CD4-positive, alpha-beta memory T cell (primary cell): ENCODE measurements around the gene IFT43. TPM values are rescaled to one million over a fixed set of nuclear protein-coding genes. Genes with fewer than 3 reads are reported as not detected.

Source experiments
- CTCF ChIA-PET: fragments of 350-600 bp; sonication (Branson Sonifier 250); formaldehyde crosslinking; loops from one replicate; lab custom pipeline; 2021; ENCODE audit warnings: inconsistent platforms; ENCODE audit not compliant: partially characterized antibody; lab: Charles Lee
- POLR2A ChIA-PET: fragments of 350-600 bp; sonication (Branson Sonifier 250); formaldehyde crosslinking; loops from one replicate; lab custom pipeline; 2021; ENCODE audit not compliant: partially characterized antibody; lab: Charles Lee
- DNase-seq, 5 donors: peaks; one replicate each; pipeline versions ENCODE4 v3.0.0 to v3.0.0-alpha.2; 2020 to 2022; ENCODE audit warnings: mixed read lengths in 1 of 5
- H3K27ac ChIP-seq: one replicate; pipeline ENCODE4 v1.7.0; 2013; ENCODE audit warnings: low read depth, low read length
- H3K27me3 ChIP-seq: 2 replicates; pipeline ENCODE4 v1.7.0; 2013; ENCODE audit warnings: mild to moderate bottlenecking, low read length, moderate library complexity; ENCODE audit not compliant: insufficient read depth
- H3K36me3 ChIP-seq: 2 replicates; pipeline ENCODE4 v1.7.0; 2013; ENCODE audit warnings: mild to moderate bottlenecking, low read length, moderate library complexity; ENCODE audit not compliant: insufficient read depth
- H3K4me1 ChIP-seq: 2 replicates; pipeline ENCODE4 v1.7.0; 2013; ENCODE audit warnings: mild to moderate bottlenecking, low read length, moderate library complexity; ENCODE audit not compliant: insufficient read depth
- H3K4me3 ChIP-seq, 2 donors: one replicate each; pipeline ENCODE4 v1.7.0; 2013; ENCODE audit warnings: low read length in 2 of 2, mild to moderate bottlenecking in 1 of 2
- H3K9me3 ChIP-seq, 2 donors: one replicate each; pipeline ENCODE4 v1.7.0; 2013; ENCODE audit warnings: low read length in 2 of 2, control low read depth in 1 of 2; ENCODE audit not compliant: control insufficient read depth in 1 of 2
- H3K27ac Mint-ChIP-seq, 7 donors: one replicate each; pipeline ENCODE4 v1.8.0; 2020 to 2021; ENCODE audit warnings: mixed read lengths in 7 of 7, mild to moderate bottlenecking in 6 of 7, inconsistent platforms in 3 of 7, moderate library complexity in 3 of 7
- H3K27me3 Mint-ChIP-seq, 2 donors: one replicate each; pipeline ENCODE4 v1.8.0; 2020 to 2021; ENCODE audit warnings: mixed read lengths in 2 of 2
- H3K36me3 Mint-ChIP-seq, 2 donors: one replicate each; pipeline ENCODE4 v1.8.0; 2020 to 2021; ENCODE audit warnings: mixed read lengths in 2 of 2, inconsistent platforms in 1 of 2, mild to moderate bottlenecking in 1 of 2
- H3K4me1 Mint-ChIP-seq, 4 donors: one replicate each; pipeline ENCODE4 v1.8.0; 2020 to 2021; ENCODE audit warnings: mixed read lengths in 4 of 4, mild to moderate bottlenecking in 1 of 4
- H3K4me3 Mint-ChIP-seq, 8 donors: one replicate each; pipeline ENCODE4 v1.8.0; 2020 to 2021; ENCODE audit warnings: mixed read lengths in 8 of 8, mild to moderate bottlenecking in 7 of 8, moderate library complexity in 6 of 8, inconsistent platforms in 3 of 8
- H3K9me3 Mint-ChIP-seq, 8 donors: one replicate each; pipeline ENCODE4 v1.8.0; 2020 to 2021; ENCODE audit warnings: mixed read lengths in 8 of 8, mild to moderate bottlenecking in 5 of 8, inconsistent platforms in 3 of 8, moderate library complexity in 1 of 8
- intact Hi-C: fragments of 100-400 bp; cut with micrococcal nuclease; formaldehyde crosslinking; loops from one replicate; pipeline ENCODE4 v1.15.1; 2023
- polyA plus RNA-seq, 2 donors: library from polyadenylated mRNA; unstranded; fragments of 300-500 nt; fragmentation: Illumina TruSeq; gene quantifications; one replicate each; pipeline ENCODE4 v1.2.3, GENCODE V29; 2021
- total RNA-seq, 2 experiments: library from RNA; stranded (reverse); gene quantifications; one replicate each; pipeline ENCODE4 v1.2.3, GENCODE V29; 2021

IFT43 gene
- total and polyA plus RNA-seq, 4 experiments from 2014 or later = 10.5 to 30.7 (median 12.5) TPM

- peaks cover 11 to 17% of the 10 kb centered on the region in 2 donors for H3K27me3 Mint-ChIP-seq
- H3K4me3 ChIP-seq = no peak overlapping the region
- intact Hi-C loops = no loop called here
- H3K4me1 Mint-ChIP-seq = no peaks in the 10 kb centered on the region
- H3K27me3 ChIP-seq = no peaks in the 10 kb centered on the region
- no peaks in the 10 kb centered on the region for H3K9me3 ChIP-seq
- H3K4me3 Mint-ChIP-seq = no peak overlapping the region
- DNase-seq = no peak
- CTCF ChIA-PET = no interaction called here
- H3K36me3 ChIP-seq = no peaks in the 10 kb centered on the region
- H3K27ac Mint-ChIP-seq = no peak overlapping the region
- POLR2A ChIA-PET = no interaction called here
- peaks cover 0 to 2% (median 0%) of the 10 kb centered on the region in 8 donors for H3K9me3 Mint-ChIP-seq
- no peak overlapping the region for H3K27ac ChIP-seq
- no peaks in the 10 kb centered on the region for H3K36me3 Mint-ChIP-seq
- no peaks in the 10 kb centered on the region for H3K4me1 ChIP-seq
These were observed 116.1 kb downstream of the IFT43 start for GRCh38 chr14:76101391-76102379.

- intact Hi-C loops = no loop called here
- H3K27ac Mint-ChIP-seq = no peak overlapping the region
- ChIA-PET CTCF (no interaction called here), POLR2A (no interaction called here)
- H3K36me3 ChIP-seq = no peaks in the 10 kb centered on the region
- no peaks in the 10 kb centered on the region for H3K36me3 Mint-ChIP-seq
- peaks cover 0 to 8% (median 2%) of the 10 kb centered on the region in 8 donors for H3K9me3 Mint-ChIP-seq
- H3K27ac ChIP-seq = no peak overlapping the region
- H3K4me3 ChIP-seq = no peak overlapping the region
- peaks cover 11 to 19% of the 10 kb centered on the region in 2 donors for H3K27me3 Mint-ChIP-seq
- H3K4me3 Mint-ChIP-seq = no peak overlapping the region
- H3K9me3 ChIP-seq = no peaks in the 10 kb centered on the region
- H3K4me1 Mint-ChIP-seq = no peaks in the 10 kb centered on the region
- no peak for DNase-seq
- H3K27me3 ChIP-seq = no peaks in the 10 kb centered on the region
- no peaks in the 10 kb centered on the region for H3K4me1 ChIP-seq
These were observed 119.3 kb downstream of the IFT43 start for GRCh38 chr14:76104802-76105355.

- H3K36me3 ChIP-seq = no peaks in the 10 kb centered on the region
- no peak for DNase-seq
- ChIA-PET POLR2A (no interaction called here), CTCF (no interaction called here)
- H3K4me3 ChIP-seq = no peak overlapping the region
- H3K4me1 Mint-ChIP-seq = no peaks in the 10 kb centered on the region
- no peak overlapping the region for H3K27ac ChIP-seq
- H3K27ac Mint-ChIP-seq = no peak overlapping the region
- H3K4me1 ChIP-seq = no peaks in the 10 kb centered on the region
- H3K27me3 Mint-ChIP-seq = peaks cover 11 to 17% of the 10 kb centered on the region in 2 donors
- H3K4me3 Mint-ChIP-seq = no peak overlapping the region
- H3K27me3 ChIP-seq = no peaks in the 10 kb centered on the region
- no peaks in the 10 kb centered on the region for H3K9me3 ChIP-seq
- H3K36me3 Mint-ChIP-seq = no peaks in the 10 kb centered on the region
- H3K9me3 Mint-ChIP-seq = peaks cover 0 to 8% (median 3%) of the 10 kb centered on the region in 8 donors
- intact Hi-C loops = no loop called here
These were observed 120.6 kb downstream of the IFT43 start for GRCh38 chr14:76106188-76106587.

- Mint-ChIP-seq H3K27ac (no peak overlapping the region), H3K4me1 (no peaks in the 10 kb centered on the region), H3K36me3 (no peaks in the 10 kb centered on the region), H3K9me3 (peaks cover 0 to 8% (median 3%) of the 10 kb centered on the region in 8 donors), H3K4me3 (no peak overlapping the region), H3K27me3 (peaks cover 7 to 11% of the 10 kb centered on the region in 2 donors)
- H3K27me3 ChIP-seq = no peaks in the 10 kb centered on the region
- no peak overlapping the region for H3K27ac ChIP-seq
- no peak for DNase-seq
- H3K36me3 ChIP-seq = no peaks in the 10 kb centered on the region
- H3K9me3 ChIP-seq = no peaks in the 10 kb centered on the region
- H3K4me1 ChIP-seq = no peaks in the 10 kb centered on the region
- intact Hi-C loops = no loop called here
- CTCF ChIA-PET = no interaction called here
- H3K4me3 ChIP-seq = no peak overlapping the region
- POLR2A ChIA-PET = no interaction called here
These were observed 123.7 kb downstream of the IFT43 start for GRCh38 chr14:76109087-76109880.

GRCh38 chr14:76112889-76113624 lies 127.5 kb downstream of the IFT43 start:
- Histone ChIP-seq H3K27ac (no peak overlapping the region), H3K4me1 (no peaks in the 10 kb centered on the region), H3K27me3 (no peaks in the 10 kb centered on the region), H3K36me3 (no peaks in the 10 kb centered on the region), H3K9me3 (no peaks in the 10 kb centered on the region), H3K4me3 (no peak overlapping the region)
- DNase-seq = no peak
- peaks cover 5 to 16% of the 10 kb centered on the region in 2 donors for H3K27me3 Mint-ChIP-seq
- POLR2A ChIA-PET = no interaction called here
- H3K27ac Mint-ChIP-seq = no peak overlapping the region
- H3K4me3 Mint-ChIP-seq = no peak overlapping the region
- no peaks in the 10 kb centered on the region for H3K36me3 Mint-ChIP-seq
- CTCF ChIA-PET = no interaction called here
- peaks cover 0 to 8% (median 3%) of the 10 kb centered on the region in 8 donors for H3K9me3 Mint-ChIP-seq
- no peaks in the 10 kb centered on the region for H3K4me1 Mint-ChIP-seq
- intact Hi-C loops = no loop called here

- peaks cover 5 to 15% of the 10 kb centered on the region in 2 donors for H3K27me3 Mint-ChIP-seq
- Histone ChIP-seq H3K4me1 (no peaks in the 10 kb centered on the region), H3K36me3 (no peaks in the 10 kb centered on the region), H3K27me3 (no peaks in the 10 kb centered on the region), H3K27ac (no peak overlapping the region), H3K9me3 (no peaks in the 10 kb centered on the region), H3K4me3 (no peak overlapping the region)
- no peak overlapping the region for H3K4me3 Mint-ChIP-seq
- ChIA-PET CTCF (no interaction called here), POLR2A (no interaction called here)
- no peaks in the 10 kb centered on the region for H3K36me3 Mint-ChIP-seq
- H3K9me3 Mint-ChIP-seq = peaks cover 0 to 5% (median under 1%) of the 10 kb centered on the region in 8 donors
- no peak overlapping the region for H3K27ac Mint-ChIP-seq
- DNase-seq = no peak
- no peaks in the 10 kb centered on the region for H3K4me1 Mint-ChIP-seq
- intact Hi-C loops = no loop called here
These were observed 128.1 kb downstream of the IFT43 start for GRCh38 chr14:76113691-76114090.
